HepG2 (cell line): ENCODE results near the gene PLCD4. TPM values are rescaled to one million over a fixed set of nuclear protein-coding genes. Genes with fewer than 3 reads are reported as not detected.
A peak's percentile ranks its signal among the peaks of the same experiment; 100 is the strongest.

ENCODE experiments used
- ATF4 ChIP-seq, 2 experiments: fragments of 450-650 bp in 1 of 2; sonication (generic) in 1 of 2; formaldehyde crosslinking; IDR thresholded peaks; 2 replicates each; pipeline versions ENCODE4 v1.5.0 to v1.8.0; 2020 to 2022; ENCODE audit warnings: mild to moderate bottlenecking in 1 of 2, missing genetic modification reagents in 1 of 2
- CBX2 ChIP-seq, 2 experiments: fragments of 200-600 bp in 1 of 2; sonication (generic); formaldehyde crosslinking in 1 of 2; IDR thresholded peaks; 2 replicates each; pipeline versions ENCODE4 v1.7.0 to v1.8.1; 2018 to 2022; ENCODE audit warnings: low read depth in 2 of 2, low read length in 1 of 2, mild to moderate bottlenecking in 1 of 2, missing genetic modification reagents in 1 of 2
- CREBL2 ChIP-seq: sonication (generic); formaldehyde crosslinking; IDR thresholded peaks from 2 replicates; pipeline ENCODE4 v1.8.1; 2023; ENCODE audit warnings: missing genetic modification reagents, mild to moderate bottlenecking, borderline replicate concordance
- EED ChIP-seq: sonication (generic); formaldehyde crosslinking; IDR thresholded peaks from 2 replicates; pipeline ENCODE4 v1.5.0; 2020; ENCODE audit warnings: mild to moderate bottlenecking, missing genetic modification reagents
- ETV5 ChIP-seq: IDR thresholded peaks from 2 replicates; pipeline ENCODE4 v1.6.1; 2018; ENCODE audit warnings: missing biosample characterization, missing genetic modification reagents, inconsistent platforms, borderline replicate concordance
- HDAC2 ChIP-seq: sonication (generic); formaldehyde crosslinking; IDR thresholded peaks from 2 replicates; pipeline ENCODE4 v1.4.0; 2020; ENCODE audit warnings: missing genetic modification reagents
- HNF4A ChIP-seq: sonication (generic); formaldehyde crosslinking; IDR thresholded peaks from 2 replicates; pipeline ENCODE4 v1.4.0; 2020; ENCODE audit warnings: missing genetic modification reagents
- RXRB ChIP-seq: IDR thresholded peaks from 2 replicates; pipeline ENCODE4 v1.6.1; 2016; ENCODE audit warnings: borderline replicate concordance, missing genetic modification reagents, missing compliant biosample characterization
- SOX13 ChIP-seq, 3 experiments: fragments of 450-650 bp in 1 of 3; sonication (generic) in 1 of 3; formaldehyde crosslinking in 1 of 3; IDR thresholded peaks in 2 of 3; conservative IDR thresholded peaks in 1 of 3; 2 replicates each; pipeline versions ENCODE4 v1.5.0 to v1.6.1; 2016 to 2020; ENCODE audit warnings: antibody characterized with exemption in 1 of 3, mild to moderate bottlenecking in 1 of 3, missing compliant biosample characterization in 1 of 3, missing genetic modification reagents in 1 of 3, moderate library complexity in 1 of 3
- SP4 ChIP-seq: sonication (generic); formaldehyde crosslinking; IDR thresholded peaks from 2 replicates; pipeline ENCODE4 v1.8.1; 2023; ENCODE audit warnings: mild to moderate bottlenecking, missing genetic modification reagents
- SRSF4 ChIP-seq: fragments of 200-400 bp; formaldehyde crosslinking; IDR thresholded peaks from one replicate; pipeline ENCODE4 v1.6.1; 2018; ENCODE audit warnings: mild to moderate bottlenecking, low read depth, low read length, moderate library complexity; ENCODE audit not compliant: poor library complexity, severe bottlenecking
- TERF1 ChIP-seq: sonication (generic); formaldehyde crosslinking; IDR thresholded peaks from 2 replicates; pipeline ENCODE4 v1.8.0; 2022; ENCODE audit warnings: mild to moderate bottlenecking, missing genetic modification reagents, moderate library complexity
- TOPORS ChIP-seq: sonication (generic); formaldehyde crosslinking; IDR thresholded peaks from 2 replicates; pipeline ENCODE4 v1.8.0; 2023; ENCODE audit warnings: mild to moderate bottlenecking, missing genetic modification reagents
- ZBTB20 ChIP-seq: sonication (generic); formaldehyde crosslinking; IDR thresholded peaks from 2 replicates; pipeline ENCODE4 v1.8.1; 2023; ENCODE audit warnings: missing genetic modification reagents, low read depth, mild to moderate bottlenecking, borderline replicate concordance
- ZNF512 ChIP-seq: sonication (generic); formaldehyde crosslinking; IDR thresholded peaks from 2 replicates; pipeline ENCODE4 v1.4.0; 2020; ENCODE audit warnings: mild to moderate bottlenecking, missing genetic modification reagents
- ZNF619 ChIP-seq: sonication (generic); formaldehyde crosslinking; IDR thresholded peaks from 2 replicates; pipeline ENCODE4 v1.4.0; 2020; ENCODE audit warnings: mild to moderate bottlenecking, missing genetic modification reagents
- ZNF792 ChIP-seq: IDR thresholded peaks from 2 replicates; pipeline ENCODE4 v1.6.1; 2016
- polyA plus RNA-seq, 8 experiments: library from polyadenylated mRNA; depleted of rRNA in 3 of 8; stranded (reverse) in 7 of 8; unstranded in 1 of 8; fragments of >200 nt; fragmentation: Illumina TruSeq in 4 of 8; extraction: Trizol in 4 of 8; gene quantifications; 2 replicates each; pipeline versions ENCODE4 v1.2.1 to v1.2.3, GENCODE V29; 2011 to 2016; ENCODE audit warnings: low read depth in 4 of 8, missing spikeins in 1 of 8, mixed read lengths in 1 of 8; ENCODE audit not compliant: insufficient read depth in 1 of 8
- total RNA-seq, 5 experiments: library from RNA; depleted of rRNA; stranded (reverse); fragments of >200 nt; fragmentation: Illumina TruSeq; extraction: Trizol; gene quantifications; 2 replicates each; pipeline ENCODE4 v1.2.3, GENCODE V29; 2016; ENCODE audit warnings: low read depth in 1 of 5
- TF ChIP-seq, protein P1 (sequence below): sonication (generic); formaldehyde crosslinking; IDR thresholded peaks from 2 replicates; pipeline ENCODE4 v1.5.0; 2020; ENCODE audit warnings: mild to moderate bottlenecking, missing genetic modification reagents
- TF ChIP-seq, protein P2 (sequence below): IDR thresholded peaks from 2 replicates; pipeline ENCODE4 v1.6.1; 2018; ENCODE audit warnings: missing genetic modification reagents, mild to moderate bottlenecking, missing compliant biosample characterization

PLCD4 gene
- total and polyA plus RNA-seq, 2 of the 13 experiments (the other 11 are each of a cell fraction or from before 2014, with no cell fraction given) = 0.26 TPM; not detected in 1

DNA sequence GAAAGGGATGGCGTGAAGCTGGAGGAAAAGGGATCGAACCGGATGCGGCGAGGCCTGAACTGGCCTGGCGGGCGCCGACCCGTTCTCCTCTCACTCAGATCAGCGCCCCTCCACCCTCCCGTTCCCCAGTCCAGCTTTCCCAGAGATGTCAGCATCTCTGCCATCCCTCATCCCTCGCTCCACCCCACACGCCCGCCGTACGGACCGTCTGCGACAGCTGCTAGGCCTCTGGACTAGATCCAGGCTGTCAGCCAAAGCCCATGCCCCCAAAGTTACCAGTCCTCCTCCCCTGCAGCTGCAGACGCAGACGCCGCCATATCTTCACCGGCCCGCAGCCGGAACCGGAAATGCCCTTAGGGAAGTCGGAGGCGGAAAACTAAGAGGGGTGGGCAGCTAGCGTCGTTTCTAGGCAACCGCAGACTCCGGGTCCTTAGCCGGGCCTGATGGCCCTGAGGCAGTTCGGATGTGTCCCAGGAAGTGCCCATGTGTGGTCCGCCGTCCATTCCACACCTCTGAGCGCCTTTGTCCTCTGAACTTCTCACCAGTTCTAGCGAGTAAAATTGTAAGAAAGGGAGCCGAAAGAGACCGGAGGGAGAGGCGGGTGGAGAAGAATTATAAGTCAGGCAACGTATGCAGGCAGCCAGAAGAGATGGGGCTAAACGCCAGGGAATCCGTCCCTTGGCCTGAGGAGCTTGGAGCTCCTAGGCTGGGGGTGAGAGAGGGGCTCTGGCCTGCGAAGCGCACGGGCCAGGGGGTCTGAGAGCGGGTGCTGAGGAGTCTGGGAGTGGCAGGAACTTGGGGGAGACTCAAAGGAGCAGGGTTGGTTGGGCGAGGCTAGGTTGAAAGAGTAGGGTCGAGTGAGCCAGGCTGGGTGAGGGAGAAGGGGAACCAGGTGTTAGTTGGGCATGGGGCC, 64.2 kb downstream of the PLCD4 start, which contains the start of the genes RNF25 and STK36 (continued):
- no peak for TF ChIP-seq ZNF512
- peak; percentile 38; the same call in 1 of the 2 replicates for TF ChIP-seq ZNF619 (CRISPR knock-in tag)
- TF ChIP-seq ZNF792 (CRISPR knock-in tag) = no peak
- TF ChIP-seq, protein P1, sequence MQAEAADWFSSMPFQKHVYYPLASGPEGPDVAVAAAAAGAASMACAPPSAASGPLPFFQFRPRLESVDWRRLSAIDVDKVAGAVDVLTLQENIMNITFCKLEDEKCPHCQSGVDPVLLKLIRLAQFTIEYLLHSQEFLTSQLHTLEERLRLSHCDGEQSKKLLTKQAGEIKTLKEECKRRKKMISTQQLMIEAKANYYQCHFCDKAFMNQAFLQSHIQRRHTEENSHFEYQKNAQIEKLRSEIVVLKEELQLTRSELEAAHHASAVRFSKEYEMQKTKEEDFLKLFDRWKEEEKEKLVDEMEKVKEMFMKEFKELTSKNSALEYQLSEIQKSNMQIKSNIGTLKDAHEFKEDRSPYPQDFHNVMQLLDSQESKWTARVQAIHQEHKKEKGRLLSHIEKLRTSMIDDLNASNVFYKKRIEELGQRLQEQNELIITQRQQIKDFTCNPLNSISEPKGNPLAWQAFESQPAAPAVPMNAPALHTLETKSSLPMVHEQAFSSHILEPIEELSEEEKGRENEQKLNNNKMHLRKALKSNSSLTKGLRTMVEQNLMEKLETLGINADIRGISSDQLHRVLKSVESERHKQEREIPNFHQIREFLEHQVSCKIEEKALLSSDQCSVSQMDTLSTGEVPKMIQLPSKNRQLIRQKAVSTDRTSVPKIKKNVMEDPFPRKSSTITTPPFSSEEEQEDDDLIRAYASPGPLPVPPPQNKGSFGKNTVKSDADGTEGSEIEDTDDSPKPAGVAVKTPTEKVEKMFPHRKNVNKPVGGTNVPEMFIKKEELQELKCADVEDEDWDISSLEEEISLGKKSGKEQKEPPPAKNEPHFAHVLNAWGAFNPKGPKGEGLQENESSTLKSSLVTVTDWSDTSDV (CRISPR knock-in tag) = peak; percentile 72; the same call in 1 of the 2 replicates
- no peak for TF ChIP-seq HNF4A (CRISPR knock-in tag)
- TF ChIP-seq TERF1 (CRISPR knock-in tag) = no peak
- peak; percentile 85 for TF ChIP-seq ETV5
- TF ChIP-seq RXRB = peak; percentile 29
- TF ChIP-seq CBX2 (IDR thresholded peaks at IDR 0.05; ENCODE audit: low read depth, low read length) = no peak
- TF ChIP-seq CBX2 (CRISPR knock-in tag; IDR thresholded peaks at IDR 0.05; ENCODE audit: low read depth) = no peak
- peak; percentile 44; the same call in 1 of the 2 replicates for TF ChIP-seq EED (CRISPR knock-in tag)
- peak; percentile 74; the same call in 1 of the 2 replicates for TF ChIP-seq TOPORS (CRISPR knock-in tag)
- TF ChIP-seq, protein P2, sequence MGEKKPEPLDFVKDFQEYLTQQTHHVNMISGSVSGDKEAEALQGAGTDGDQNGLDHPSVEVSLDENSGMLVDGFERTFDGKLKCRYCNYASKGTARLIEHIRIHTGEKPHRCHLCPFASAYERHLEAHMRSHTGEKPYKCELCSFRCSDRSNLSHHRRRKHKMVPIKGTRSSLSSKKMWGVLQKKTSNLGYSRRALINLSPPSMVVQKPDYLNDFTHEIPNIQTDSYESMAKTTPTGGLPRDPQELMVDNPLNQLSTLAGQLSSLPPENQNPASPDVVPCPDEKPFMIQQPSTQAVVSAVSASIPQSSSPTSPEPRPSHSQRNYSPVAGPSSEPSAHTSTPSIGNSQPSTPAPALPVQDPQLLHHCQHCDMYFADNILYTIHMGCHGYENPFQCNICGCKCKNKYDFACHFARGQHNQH (CRISPR knock-in tag) = no peak
- peak; percentile 53; the same call in 1 of the 2 replicates for TF ChIP-seq HDAC2 (CRISPR knock-in tag)
- TF ChIP-seq ATF4 (CRISPR knock-in tag; IDR thresholded peaks at IDR 0.05) = peak in 1 of 2 experiments; percentile 49; a peak in 1 of 4 replicates
- no peak for TF ChIP-seq SRSF4
- no peak for TF ChIP-seq CREBL2 (CRISPR knock-in tag)
- TF ChIP-seq ZBTB20 (CRISPR knock-in tag) = peak; percentile 74; the same call in 1 of the 2 replicates
- no peak for TF ChIP-seq SOX13 (IDR thresholded peaks at IDR 0.05)
- peak in 1 of 2 experiments; percentile 6; a peak in 1 of 4 replicates for TF ChIP-seq SOX13 (CRISPR knock-in tag; conservative IDR thresholded peaks at IDR 0.05 in 1 of 2, IDR thresholded peaks at IDR 0.05 in 1 of 2)
- TF ChIP-seq SP4 = peak; percentile 67
